CD4-positive, alpha-beta T cell treated with Interleukin-4 for 4 hours (primary cell): Measurements from ENCODE around the gene ZC3H6.
"Not testable (repeated sequence)": the region's sequence is repeated elsewhere in the genome, so short reads cannot be mapped to it uniquely, and the experiment has no call there.

Source experiments
- DNase-seq: peaks from one replicate; pipeline ENCODE4 v3.0.0-alpha.2; 2020

ZC3H6 gene

GRCh38 chr2:112340475-112341267, 65.3 kb downstream of the ZC3H6 start:
- DNase-seq: no peak

- DNase-seq: no peak
Observed at GRCh38 chr2:112342067-112342550, 66.7 kb downstream of the ZC3H6 start.

GRCh38 chr2:112343827-112344585, 68.6 kb downstream of the ZC3H6 start:
- DNase-seq: no peak

GRCh38 chr2:112345030-112346027, 69.9 kb downstream of the ZC3H6 start:
- no peak for DNase-seq

GRCh38 chr2:112352292-112352691, 76.9 kb downstream of the ZC3H6 start:
- not testable (repeated sequence) for DNase-seq

- DNase-seq: not testable (repeated sequence)
Observed at GRCh38 chr2:112352809-112353603, 77.6 kb downstream of the ZC3H6 start.

- not testable (repeated sequence) for DNase-seq
Observed at GRCh38 chr2:112354335-112354734, 78.9 kb downstream of the ZC3H6 start.

- DNase-seq: not testable (repeated sequence)
Observed at GRCh38 chr2:112360055-112360454, 84.7 kb downstream of the ZC3H6 start.
